GM19193 (cell line): ENCODE measurements around the gene USP22.

Experiments
- POLR2A ChIP-seq: IDR thresholded peaks from 4 replicates; pipeline ENCODE4 v1.6.1; 2011; ENCODE audit not compliant: insufficient read depth, insufficient read length; ENCODE audit errors: extremely low read depth

Gene USP22

DNA sequence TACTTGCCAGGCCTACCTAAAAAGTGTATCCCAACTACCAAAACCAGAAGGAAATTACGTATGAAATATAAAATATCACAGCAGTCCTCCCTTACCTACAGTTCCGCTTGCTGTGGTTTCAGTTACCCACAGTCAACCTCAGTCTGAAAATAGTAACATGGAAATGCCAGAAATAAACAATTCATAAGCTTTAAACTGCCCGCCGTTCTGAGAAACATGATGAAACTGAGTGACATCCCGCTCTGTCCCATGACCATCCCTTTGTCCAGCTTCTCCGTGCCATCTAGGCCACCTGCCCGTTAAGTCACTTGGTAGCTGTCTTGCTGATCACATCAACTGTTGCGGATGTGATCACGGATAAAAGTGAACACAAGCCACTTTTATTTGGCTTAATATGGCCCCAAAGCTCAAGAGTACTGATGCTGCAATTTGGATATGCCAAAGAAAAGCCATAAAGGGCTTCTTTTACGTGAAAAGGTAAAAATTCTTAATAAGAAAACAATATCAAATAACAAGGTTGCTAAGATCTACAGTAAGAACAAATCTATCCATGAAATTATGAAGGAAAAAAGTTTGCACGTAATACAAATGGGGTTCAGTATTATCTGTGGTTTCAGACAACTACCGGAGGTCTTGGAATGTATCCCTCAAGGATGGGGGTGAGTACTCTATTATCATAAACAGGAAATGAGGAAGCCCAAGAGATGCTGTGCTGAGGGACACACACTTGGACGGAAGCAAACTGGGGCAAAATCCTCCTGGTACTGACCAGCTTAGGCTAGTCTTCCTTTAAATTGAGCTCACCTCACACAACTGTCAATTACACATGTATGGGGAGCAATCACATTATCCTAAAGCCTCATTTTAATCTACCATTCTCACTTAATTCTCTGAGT, 8.2 kb downstream of the USP22 start:
- TF ChIP-seq POLR2A = no peak

GRCh38 chr17:21033350-21033749, 9.5 kb downstream of the USP22 start:
- no peak for TF ChIP-seq POLR2A

DNA sequence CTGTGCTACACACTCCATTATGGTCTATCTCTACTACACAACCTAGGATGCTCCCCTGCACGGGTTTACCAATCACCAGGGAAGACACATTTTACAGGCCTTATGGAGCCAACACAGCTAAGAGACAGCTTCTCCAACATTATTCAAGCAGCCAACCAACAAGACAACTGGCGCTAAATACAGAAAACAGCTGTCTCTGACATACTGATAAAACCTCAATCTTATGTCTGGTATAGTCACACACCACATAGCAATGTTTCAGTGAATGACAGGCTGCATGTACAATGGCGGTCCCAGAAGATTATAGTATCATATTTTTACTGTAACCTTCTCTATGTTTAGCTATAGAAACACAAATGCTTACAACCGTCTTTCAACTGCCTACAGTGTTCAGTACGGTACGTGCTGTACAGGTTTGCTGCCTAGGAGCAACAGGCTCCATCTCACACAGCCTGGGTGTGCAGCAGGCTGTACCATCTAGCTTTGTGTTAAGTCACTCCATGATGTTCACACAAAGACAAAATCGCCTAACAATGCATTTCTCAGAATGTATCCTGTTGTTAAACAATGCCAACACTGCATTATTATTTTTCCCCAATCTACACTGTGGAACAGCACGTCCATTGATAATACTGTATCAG, 10.9 kb downstream of the USP22 start:
- TF ChIP-seq POLR2A = no peak

GRCh38 chr17:21030375-21030774, 12.4 kb downstream of the USP22 start:
- TF ChIP-seq POLR2A = no peak

DNA sequence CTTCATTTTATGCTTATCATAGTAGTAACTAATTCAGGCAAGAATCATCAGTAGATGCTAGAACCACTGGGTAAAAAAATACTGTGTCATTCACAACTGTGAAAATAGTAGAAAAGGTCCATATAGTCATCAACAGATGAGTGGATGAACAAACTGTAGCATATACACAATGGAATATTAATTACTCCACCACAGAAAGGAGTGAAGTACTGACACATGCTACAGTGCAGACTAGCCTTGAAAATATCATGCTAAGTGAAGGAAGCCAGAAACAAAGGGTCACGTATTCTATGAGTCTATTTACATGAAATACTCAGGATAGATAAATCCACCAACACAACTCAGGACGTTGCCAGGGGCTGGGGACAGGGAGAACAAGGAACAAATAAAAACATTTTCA, 13.3 kb downstream of the USP22 start:
- TF ChIP-seq POLR2A = no peak

DNA sequence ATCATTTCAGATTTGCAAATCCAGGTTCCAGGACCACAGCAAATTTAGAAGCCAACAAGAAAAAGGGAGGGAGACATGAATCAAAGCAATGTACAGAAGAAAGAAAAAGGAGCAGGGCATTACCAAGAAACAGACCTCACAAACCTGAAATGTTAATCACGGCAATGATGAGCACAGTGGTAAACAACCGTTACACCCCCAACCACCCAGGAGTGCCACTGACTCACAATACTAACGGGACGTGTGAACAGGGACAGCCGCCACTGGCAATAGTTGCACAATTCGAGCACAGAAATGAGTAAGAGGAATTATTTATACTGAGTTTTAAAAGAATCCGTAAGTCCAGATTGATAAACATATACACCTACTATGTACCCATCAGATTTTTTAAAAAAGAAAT, 13.8 kb downstream of the USP22 start:
- TF ChIP-seq POLR2A = no peak

DNA sequence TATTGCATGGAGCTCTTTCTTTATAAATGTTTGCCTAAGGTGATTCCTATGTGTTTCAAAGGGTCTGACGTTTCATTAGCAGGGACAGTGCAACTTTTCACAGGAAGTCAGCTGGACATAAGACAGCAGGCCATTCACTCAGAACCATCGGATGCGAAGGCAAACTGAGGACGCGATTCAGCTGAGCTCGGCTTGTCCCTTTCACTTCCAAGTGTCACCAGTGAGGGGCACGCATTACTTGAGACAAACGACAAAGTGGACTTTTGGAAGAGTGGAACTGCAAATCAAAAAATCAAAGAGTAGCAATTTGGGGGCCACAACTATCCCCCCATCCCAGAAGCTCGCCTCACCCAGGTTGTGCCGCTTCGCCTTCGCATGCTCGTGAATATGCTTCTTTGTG, 14.6 kb downstream of the USP22 start:
- no peak for TF ChIP-seq POLR2A

- TF ChIP-seq POLR2A = no peak
Measured at GRCh38 chr17:21027031-21027430, 15.8 kb downstream of the USP22 start.

GRCh38 chr17:21025451-21025850, 17.4 kb downstream of the USP22 start:
- no peak for TF ChIP-seq POLR2A

- TF ChIP-seq POLR2A = no peak
Measured at GRCh38 chr17:21024024-21024423, 18.8 kb downstream of the USP22 start.

DNA sequence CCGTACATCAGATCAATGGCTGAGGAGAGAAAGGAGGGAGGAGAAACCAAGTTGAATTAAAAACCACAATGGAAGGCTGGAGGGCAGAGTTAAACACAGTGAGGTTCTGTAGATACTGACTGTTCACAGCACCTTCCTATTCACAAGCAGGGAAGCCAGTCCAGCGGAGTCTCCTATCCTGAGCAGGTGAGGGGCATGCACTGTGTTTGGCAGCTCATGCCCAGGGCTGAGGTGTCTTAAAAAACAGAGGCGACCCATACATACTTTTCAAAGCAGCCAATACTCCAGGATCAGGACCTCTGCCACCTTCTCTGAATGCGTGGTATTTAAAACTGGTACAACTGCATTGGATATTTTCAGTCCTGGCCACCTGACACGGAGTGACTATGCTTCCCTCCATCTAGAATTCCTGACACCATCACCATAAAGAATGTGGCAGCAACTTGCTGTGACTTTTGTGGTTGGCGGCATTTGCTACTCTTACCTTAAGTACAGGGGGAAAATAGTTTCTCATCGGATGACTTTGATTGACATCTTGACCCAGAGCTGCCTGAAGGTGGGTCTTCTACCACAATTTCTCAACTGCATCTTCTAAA, 21.5 kb downstream of the USP22 start:
- no peak for TF ChIP-seq POLR2A

DNA sequence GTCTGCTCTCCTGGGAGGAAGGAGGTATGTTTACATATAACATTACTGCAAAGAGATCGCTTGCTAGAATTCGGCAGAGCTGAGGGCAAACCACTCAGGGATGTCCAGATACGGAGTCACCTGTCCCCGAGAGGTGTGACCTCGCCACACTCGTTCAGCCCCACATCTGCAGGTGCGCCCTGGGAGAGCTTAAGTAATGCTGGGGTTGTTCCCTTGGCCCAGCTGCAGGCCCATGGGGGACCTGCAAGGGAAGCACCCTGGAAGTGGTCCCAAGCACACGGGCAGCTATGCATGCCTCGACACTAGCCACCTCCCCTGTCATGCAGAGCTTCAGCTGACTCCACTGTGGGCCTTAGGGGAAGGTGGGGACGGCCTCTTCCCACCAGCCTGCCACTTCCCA, 22.2 kb downstream of the USP22 start:
- no peak for TF ChIP-seq POLR2A

DNA sequence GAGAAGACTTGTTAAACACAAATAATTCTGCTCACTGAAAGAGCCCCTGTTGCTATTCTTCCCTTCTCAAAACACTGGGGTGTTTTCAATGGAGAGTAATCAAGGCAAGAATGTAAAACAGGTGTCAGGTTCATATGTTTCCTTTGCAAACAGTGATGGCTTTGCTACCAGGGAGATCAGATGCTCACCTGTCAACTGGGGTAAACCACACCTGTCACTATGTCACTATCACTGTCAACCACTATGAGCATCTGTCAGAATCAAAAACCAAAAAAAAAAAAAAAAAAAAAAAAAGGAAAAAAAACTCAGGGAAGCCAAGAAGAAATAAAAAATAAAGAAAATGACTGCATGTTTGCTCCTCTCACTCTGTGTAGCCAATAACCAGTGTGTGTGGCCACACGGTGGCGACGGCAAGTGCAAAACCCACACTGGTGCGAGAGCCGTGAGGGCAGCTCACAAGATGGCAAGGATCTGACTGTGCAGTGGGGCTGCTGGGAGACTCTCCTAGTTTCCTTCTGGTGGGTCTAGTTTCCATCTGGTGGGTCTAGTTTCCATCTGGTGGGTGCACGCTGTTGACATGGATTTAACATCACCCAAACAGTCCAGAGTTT, 22.7 kb downstream of the USP22 start:
- TF ChIP-seq POLR2A = no peak

- TF ChIP-seq POLR2A = no peak
Measured at GRCh38 chr17:21018894-21019293, 23.9 kb downstream of the USP22 start.

DNA sequence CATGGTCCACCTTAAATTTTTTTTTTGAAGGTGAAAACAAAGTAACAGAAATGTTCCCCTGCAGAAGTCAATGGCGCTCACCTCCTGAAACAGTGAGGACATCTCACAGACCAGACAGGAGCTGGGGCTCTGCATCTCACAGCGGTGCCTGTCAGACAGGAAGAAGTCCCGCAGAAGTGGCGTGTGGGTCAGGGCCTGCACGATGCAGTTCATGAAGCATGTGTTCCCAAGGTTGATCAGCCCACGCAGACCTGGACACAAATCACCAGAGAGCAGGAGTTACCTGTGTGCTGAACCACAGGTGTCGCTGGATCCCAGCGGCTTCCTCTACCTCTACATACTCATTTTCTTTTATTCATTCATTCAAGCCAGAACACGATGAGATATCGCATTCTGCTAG, 24.9 kb downstream of the USP22 start:
- TF ChIP-seq POLR2A = no peak

DNA sequence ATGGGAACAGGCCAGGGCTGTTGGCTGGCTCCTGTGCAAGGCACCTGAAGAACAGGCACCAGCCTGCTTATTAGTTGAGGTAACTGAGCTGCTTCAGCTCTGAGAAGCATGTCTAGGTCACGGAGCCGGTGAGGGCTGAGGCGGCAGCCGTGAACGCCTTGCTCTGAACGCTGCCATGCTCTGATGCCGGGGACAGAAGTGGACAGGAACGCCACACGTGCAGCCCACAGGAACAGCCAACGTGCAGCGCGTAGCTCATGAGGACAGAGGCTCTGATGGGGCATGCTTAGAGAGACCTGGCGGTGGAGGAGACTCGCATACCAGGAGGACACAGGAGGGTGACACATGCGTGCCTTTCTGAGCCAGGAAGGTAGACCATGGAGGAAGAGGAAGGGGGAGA, 25.6 kb downstream of the USP22 start:
- no peak for TF ChIP-seq POLR2A

DNA sequence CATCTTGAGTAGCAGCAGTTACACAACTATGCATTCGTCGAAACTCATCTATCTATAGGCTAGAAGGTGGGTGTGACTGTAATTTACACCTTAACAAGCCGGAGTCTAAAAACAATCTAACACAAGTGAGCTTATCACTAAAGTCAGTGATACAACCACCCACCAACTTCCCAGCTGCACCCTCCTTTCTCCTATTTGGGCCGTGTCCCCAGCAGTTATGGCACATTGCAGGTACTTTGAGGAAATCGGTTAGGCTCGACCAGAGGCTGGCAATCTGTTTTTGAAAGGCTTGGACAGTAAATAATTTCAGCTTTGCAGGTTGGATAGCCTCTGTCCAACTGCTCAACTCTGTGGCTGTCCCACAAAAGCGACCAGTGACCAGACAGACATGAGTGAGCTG, 26.0 kb downstream of the USP22 start:
- no peak for TF ChIP-seq POLR2A

- no peak for TF ChIP-seq POLR2A
Measured at GRCh38 chr17:21015564-21015963, 27.2 kb downstream of the USP22 start.
